NT2/D1 (cell line): ENCODE measurements around the gene SLC39A11.

Experiments
- SUZ12 ChIP-seq: IDR thresholded peaks from 2 replicates; pipeline ENCODE4 v1.6.1; 2011; ENCODE audit not compliant: insufficient read length, insufficient read depth; ENCODE audit errors: extremely low read depth
- YY1 ChIP-seq: IDR thresholded peaks from 2 replicates; pipeline ENCODE4 v1.6.1; 2011; ENCODE audit not compliant: insufficient read length, insufficient read depth

GRCh38 chr17:72968798-72969197 is 123.7 kb downstream of the SLC39A11 start:
- TF ChIP-seq YY1 (no peak), SUZ12 (no peak)
